CD4-positive, alpha-beta T cell (primary cell): ENCODE data around the gene TMUB1. TPM values are rescaled to one million over a fixed set of nuclear protein-coding genes. Genes with fewer than 3 reads are reported as not detected.

Experiments used
- ATAC-seq: fragments of 200-7000 bp; cut with Tn5 transposase; one replicate; pipeline ENCODE4 v1.10.0; 2022; ENCODE audit warnings: mild to moderate bottlenecking; ENCODE audit not compliant: poor library complexity
- CTCF ChIA-PET: fragments of 350-600 bp; sonication (Branson Sonifier 250); formaldehyde crosslinking; loops from one replicate; lab custom pipeline; 2021; ENCODE audit warnings: antibody characterized with exemption, inconsistent platforms; lab: Charles Lee
- POLR2A ChIA-PET: fragments of 350-600 bp; sonication (Branson Sonifier 250); formaldehyde crosslinking; loops from one replicate; lab custom pipeline; 2021; ENCODE audit warnings: antibody characterized with exemption, inconsistent platforms; lab: Charles Lee
- DNase-seq, 14 experiments: peaks; one replicate each; pipeline ENCODE4 v3.0.0-alpha.2; 2013 to 2020; ENCODE audit warnings: mixed read lengths in 2 of 14
- H3K27ac ChIP-seq, 2 donors: one replicate each; pipeline versions ENCODE4 v1.5.1 to v1.7.0; 2013; ENCODE audit warnings: low read length in 2 of 2, low read depth in 1 of 2, mild to moderate bottlenecking in 1 of 2
- H3K27me3 ChIP-seq, 2 experiments: 1 replicate in 1 of 2; 2 replicates in 1 of 2; pipeline versions ENCODE4 v1.6.1 to v1.7.0; 2013; ENCODE audit warnings: low read length in 2 of 2, control low read depth in 1 of 2, mild to moderate bottlenecking in 1 of 2, moderate library complexity in 1 of 2; ENCODE audit not compliant: insufficient read depth in 2 of 2, control insufficient read depth in 1 of 2
- H3K36me3 ChIP-seq: one replicate; pipeline ENCODE4 v1.6.1; 2013; ENCODE audit warnings: low read length, control low read depth; ENCODE audit not compliant: insufficient read depth
- H3K4me1 ChIP-seq: one replicate; pipeline ENCODE4 v1.6.1; 2013; ENCODE audit warnings: low read length, control low read depth; ENCODE audit not compliant: insufficient read depth
- H3K4me3 ChIP-seq: one replicate; pipeline ENCODE4 v1.5.1; 2013; ENCODE audit warnings: mild to moderate bottlenecking, low read length, moderate library complexity
- H3K9me3 ChIP-seq, 2 experiments: 1 replicate in 1 of 2; 2 replicates in 1 of 2; pipeline versions ENCODE4 v1.6.1 to v1.7.0; 2013; ENCODE audit warnings: low read length in 2 of 2, mild to moderate bottlenecking in 2 of 2, control low read depth in 1 of 2, moderate library complexity in 1 of 2; ENCODE audit not compliant: control insufficient read depth in 1 of 2, insufficient read depth in 1 of 2
- H3K27ac Mint-ChIP-seq: one replicate; pipeline ENCODE4 v1.8.0; 2020; ENCODE audit warnings: mixed read lengths
- H3K27me3 Mint-ChIP-seq: one replicate; pipeline ENCODE4 v1.8.0; 2021; ENCODE audit warnings: mixed read lengths
- H3K36me3 Mint-ChIP-seq: one replicate; pipeline ENCODE4 v1.8.0; 2021; ENCODE audit warnings: low read depth, mixed read lengths
- H3K4me1 Mint-ChIP-seq: one replicate; pipeline ENCODE4 v1.8.0; 2021; ENCODE audit warnings: low read depth, mixed read lengths
- H3K4me3 Mint-ChIP-seq: one replicate; pipeline ENCODE4 v1.8.0; 2020; ENCODE audit warnings: mild to moderate bottlenecking, mixed read lengths
- H3K9me3 Mint-ChIP-seq: one replicate; pipeline ENCODE4 v1.8.0; 2020; ENCODE audit warnings: mixed read lengths
- CTCF ChIP-seq: fragments of 200-600 bp; IDR thresholded peaks from one replicate; pipeline ENCODE4 v1.8.0; 2022; ENCODE audit warnings: antibody characterized with exemption, mild to moderate bottlenecking
- intact Hi-C, 2 experiments: fragments of 100-400 bp; cut with DNase I in 1 of 2; cut with micrococcal nuclease in 1 of 2; formaldehyde crosslinking; loops; one replicate each; pipeline versions ENCODE4 v1.15.1 to v1.9.0; 2023 to 2025; cut with DNase I, micrococcal nuclease
- total RNA-seq, 174 experiments: library from RNA in 2 of 174; stranded (reverse) in 2 of 174; gene quantifications; one replicate each; pipeline ENCODE4 v1.2.3 and lab custom pipeline; 2021 to 2026

TMUB1 gene
- total RNA-seq, 2 experiments from 2014 or later: 44.5 to 46.6 TPM

- no peak overlapping the region for H3K27ac ChIP-seq
- no peaks in the 10 kb centered on the region for H3K27me3 Mint-ChIP-seq
- H3K27ac Mint-ChIP-seq: no peak overlapping the region
- H3K4me3 Mint-ChIP-seq: peak overlapping the region; percentile 96
- H3K9me3 Mint-ChIP-seq: no peaks in the 10 kb centered on the region
- no peak overlapping the region for H3K4me3 ChIP-seq
- H3K4me1 ChIP-seq: peaks cover 57% of the 10 kb centered on the region
- POLR2A ChIA-PET: no interaction called here
- intact Hi-C loops: loop anchor here (5.0 to 10.0 kb wide), 3 partner anchors 39 to 1341 kb away; partner anchors contain the start of gene ZNF467 (in 1 of the 2)
- ATAC-seq: no peak
- no peak for TF ChIP-seq CTCF
- H3K9me3 ChIP-seq: no peaks in the 10 kb centered on the region
- no peaks in the 10 kb centered on the region for H3K36me3 ChIP-seq
- peaks cover 5% of the 10 kb centered on the region for H3K36me3 Mint-ChIP-seq
- H3K4me1 Mint-ChIP-seq: peaks cover 42% of the 10 kb centered on the region
- CTCF ChIA-PET: no interaction called here
- no peak for DNase-seq
- no peaks in the 10 kb centered on the region for H3K27me3 ChIP-seq
Observed at GRCh38 chr7:151056283-151056665, 27.0 kb downstream of the TMUB1 start.

GRCh38 chr7:151053751-151054150 is 29.5 kb downstream of the TMUB1 start:
- H3K4me1 Mint-ChIP-seq: peaks cover 31% of the 10 kb centered on the region
- Histone ChIP-seq H3K4me3 (no peak overlapping the region), H3K36me3 (no peaks in the 10 kb centered on the region), H3K27ac (no peak overlapping the region), H3K9me3 (no peaks in the 10 kb centered on the region), H3K4me1 (peaks cover 44% of the 10 kb centered on the region), H3K27me3 (no peaks in the 10 kb centered on the region)
- ChIA-PET CTCF (interaction anchor here (1.2 kb wide), 1 partner anchor 26 kb away, joined by 3 read pairs; the partner anchor contains the start of gene ABCB8), POLR2A (no interaction called here)
- no peak overlapping the region for H3K27ac Mint-ChIP-seq
- ATAC-seq (no peak), DNase-seq (no peak)
- no peak for TF ChIP-seq CTCF
- no peaks in the 10 kb centered on the region for H3K9me3 Mint-ChIP-seq
- peaks cover 3% of the 10 kb centered on the region for H3K36me3 Mint-ChIP-seq
- intact Hi-C loops: loop anchor here in 1 of 2 experiments (10.0 kb wide), 1 partner anchor 1339 kb away; a partner anchor contains a TSS
- H3K27me3 Mint-ChIP-seq: no peaks in the 10 kb centered on the region
- H3K4me3 Mint-ChIP-seq: no peak overlapping the region

GRCh38 chr7:151053096-151053495 is 30.2 kb downstream of the TMUB1 start:
- no peak overlapping the region for H3K27ac Mint-ChIP-seq
- Histone ChIP-seq H3K27me3 (no peaks in the 10 kb centered on the region), H3K4me3 (no peak overlapping the region), H3K4me1 (peaks cover 38% of the 10 kb centered on the region), H3K9me3 (no peaks in the 10 kb centered on the region), H3K36me3 (no peaks in the 10 kb centered on the region), H3K27ac (no peak overlapping the region)
- H3K4me1 Mint-ChIP-seq: peaks cover 24% of the 10 kb centered on the region
- no peaks in the 10 kb centered on the region for H3K36me3 Mint-ChIP-seq
- H3K9me3 Mint-ChIP-seq: no peaks in the 10 kb centered on the region
- ATAC-seq (no peak), DNase-seq (no peak)
- intact Hi-C loops: loop anchor here in 1 of 2 experiments (10.0 kb wide), 1 partner anchor 1338 kb away; a partner anchor contains a TSS
- no peak overlapping the region for H3K4me3 Mint-ChIP-seq
- CTCF ChIA-PET: no interaction called here
- no peak for TF ChIP-seq CTCF
- POLR2A ChIA-PET: interaction anchor here (1.1 kb wide), 1 partner anchor 25 kb away, joined by 3 read pairs; the partner anchor contains the start of gene ABCB8
- no peaks in the 10 kb centered on the region for H3K27me3 Mint-ChIP-seq
